HEK293 (cell line): ENCODE measurements around the gene GOLIM4.

Experiments
- KLF16 ChIP-seq: fragments of 450-650 bp; formaldehyde crosslinking; IDR thresholded peaks from 2 replicates; pipeline ENCODE4 v1.5.1; 2017; ENCODE audit warnings: missing biosample characterization, missing genetic modification characterization
- ZNF121 ChIP-seq: fragments of 450-650 bp; formaldehyde crosslinking; IDR thresholded peaks from 2 replicates; pipeline ENCODE4 v1.5.1; 2016; ENCODE audit warnings: missing biosample characterization, missing genetic modification characterization
- ZNF23 ChIP-seq: fragments of 450-650 bp; formaldehyde crosslinking; IDR thresholded peaks from 2 replicates; pipeline ENCODE4 v1.5.1; 2016; ENCODE audit warnings: missing biosample characterization, missing genetic modification characterization, borderline replicate concordance
- ZNF324 ChIP-seq: fragments of 450-650 bp; formaldehyde crosslinking; IDR thresholded peaks from 2 replicates; pipeline ENCODE4 v1.5.1; 2016; ENCODE audit warnings: missing biosample characterization, missing genetic modification characterization
- ZNF501 ChIP-seq: fragments of 450-650 bp; formaldehyde crosslinking; IDR thresholded peaks from 2 replicates; pipeline ENCODE4 v1.5.1; 2016; ENCODE audit warnings: missing biosample characterization, missing genetic modification characterization
- ZNF791 ChIP-seq: fragments of 450-650 bp; formaldehyde crosslinking; IDR thresholded peaks from 2 replicates; pipeline ENCODE4 v1.5.1; 2016; ENCODE audit warnings: missing biosample characterization, missing genetic modification characterization
- TF ChIP-seq, protein P1 (sequence below): fragments of 450-650 bp; IDR thresholded peaks from 2 replicates; pipeline ENCODE4 v1.5.1; 2018; ENCODE audit warnings: missing biosample characterization, mild to moderate bottlenecking, missing genetic modification characterization
- TF ChIP-seq, protein P2 (sequence below): fragments of 450-650 bp; formaldehyde crosslinking; IDR thresholded peaks from 2 replicates; pipeline ENCODE4 v1.5.1; 2016; ENCODE audit warnings: missing biosample characterization, missing genetic modification characterization
- TF ChIP-seq, protein P3 (sequence below): fragments of 450-650 bp; formaldehyde crosslinking; IDR thresholded peaks from 2 replicates; pipeline ENCODE4 v1.5.1; 2016; ENCODE audit warnings: missing biosample characterization, missing genetic modification characterization

DNA sequence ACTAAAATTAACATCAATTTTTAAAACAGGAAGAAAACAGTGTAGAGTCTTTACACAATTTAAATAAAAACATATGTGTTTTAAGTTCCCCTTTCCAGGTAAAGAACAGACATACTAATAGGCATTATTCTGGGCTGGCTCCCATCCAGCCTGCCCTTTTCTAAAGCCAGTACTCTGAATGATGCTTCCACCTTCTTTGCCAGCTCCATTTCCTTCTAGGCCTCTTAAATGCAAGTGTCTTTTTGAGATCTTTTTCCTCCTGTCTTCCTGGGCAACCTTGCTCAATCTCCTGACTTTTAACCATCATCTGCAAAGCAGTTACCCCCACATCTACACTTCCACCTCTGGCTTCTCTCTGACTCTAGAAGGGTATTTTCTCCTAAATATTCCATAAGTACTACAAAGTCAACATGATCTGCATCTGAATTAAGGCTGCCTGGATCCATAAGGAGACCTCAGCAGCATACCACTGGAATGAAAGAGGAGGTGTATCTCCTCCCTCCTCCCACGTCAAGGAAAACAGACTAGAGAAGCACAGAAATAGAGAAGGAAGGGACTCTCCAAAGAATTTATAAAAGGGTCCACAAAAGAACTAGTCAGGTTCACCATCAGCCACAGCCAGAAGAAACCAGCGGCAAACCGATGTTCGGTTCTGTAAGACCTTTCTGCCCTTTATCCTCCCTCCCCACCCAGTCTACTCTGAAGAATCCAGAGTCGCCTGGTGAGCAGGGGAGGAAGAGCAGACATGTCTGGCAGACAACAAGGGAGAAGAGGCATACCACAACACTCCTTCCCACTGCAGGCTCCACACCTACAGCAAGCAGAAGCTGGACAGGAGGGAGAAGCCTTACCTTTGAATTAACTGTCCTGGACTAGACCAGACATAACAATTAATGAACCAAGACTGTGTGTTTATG, 47.1 kb downstream of the GOLIM4 start:
- TF ChIP-seq ZNF324 (tag by site-specific recombination) (no peak), KLF16 (no peak), ZNF121 (tag by site-specific recombination) (no peak), ZNF23 (tag by site-specific recombination) (no peak), ZNF501 (tag by site-specific recombination) (no peak), ZNF791 (tag by site-specific recombination) (no peak)
- TF ChIP-seq, protein P1, sequence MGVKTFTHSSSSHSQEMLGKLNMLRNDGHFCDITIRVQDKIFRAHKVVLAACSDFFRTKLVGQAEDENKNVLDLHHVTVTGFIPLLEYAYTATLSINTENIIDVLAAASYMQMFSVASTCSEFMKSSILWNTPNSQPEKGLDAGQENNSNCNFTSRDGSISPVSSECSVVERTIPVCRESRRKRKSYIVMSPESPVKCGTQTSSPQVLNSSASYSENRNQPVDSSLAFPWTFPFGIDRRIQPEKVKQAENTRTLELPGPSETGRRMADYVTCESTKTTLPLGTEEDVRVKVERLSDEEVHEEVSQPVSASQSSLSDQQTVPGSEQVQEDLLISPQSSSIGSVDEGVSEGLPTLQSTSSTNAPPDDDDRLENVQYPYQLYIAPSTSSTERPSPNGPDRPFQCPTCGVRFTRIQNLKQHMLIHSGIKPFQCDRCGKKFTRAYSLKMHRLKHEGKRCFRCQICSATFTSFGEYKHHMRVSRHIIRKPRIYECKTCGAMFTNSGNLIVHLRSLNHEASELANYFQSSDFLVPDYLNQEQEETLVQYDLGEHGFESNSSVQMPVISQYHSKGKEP, result no peak
- TF ChIP-seq, protein P2, sequence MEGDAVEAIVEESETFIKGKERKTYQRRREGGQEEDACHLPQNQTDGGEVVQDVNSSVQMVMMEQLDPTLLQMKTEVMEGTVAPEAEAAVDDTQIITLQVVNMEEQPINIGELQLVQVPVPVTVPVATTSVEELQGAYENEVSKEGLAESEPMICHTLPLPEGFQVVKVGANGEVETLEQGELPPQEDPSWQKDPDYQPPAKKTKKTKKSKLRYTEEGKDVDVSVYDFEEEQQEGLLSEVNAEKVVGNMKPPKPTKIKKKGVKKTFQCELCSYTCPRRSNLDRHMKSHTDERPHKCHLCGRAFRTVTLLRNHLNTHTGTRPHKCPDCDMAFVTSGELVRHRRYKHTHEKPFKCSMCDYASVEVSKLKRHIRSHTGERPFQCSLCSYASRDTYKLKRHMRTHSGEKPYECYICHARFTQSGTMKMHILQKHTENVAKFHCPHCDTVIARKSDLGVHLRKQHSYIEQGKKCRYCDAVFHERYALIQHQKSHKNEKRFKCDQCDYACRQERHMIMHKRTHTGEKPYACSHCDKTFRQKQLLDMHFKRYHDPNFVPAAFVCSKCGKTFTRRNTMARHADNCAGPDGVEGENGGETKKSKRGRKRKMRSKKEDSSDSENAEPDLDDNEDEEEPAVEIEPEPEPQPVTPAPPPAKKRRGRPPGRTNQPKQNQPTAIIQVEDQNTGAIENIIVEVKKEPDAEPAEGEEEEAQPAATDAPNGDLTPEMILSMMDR, result no peak
- TF ChIP-seq, protein P3, sequence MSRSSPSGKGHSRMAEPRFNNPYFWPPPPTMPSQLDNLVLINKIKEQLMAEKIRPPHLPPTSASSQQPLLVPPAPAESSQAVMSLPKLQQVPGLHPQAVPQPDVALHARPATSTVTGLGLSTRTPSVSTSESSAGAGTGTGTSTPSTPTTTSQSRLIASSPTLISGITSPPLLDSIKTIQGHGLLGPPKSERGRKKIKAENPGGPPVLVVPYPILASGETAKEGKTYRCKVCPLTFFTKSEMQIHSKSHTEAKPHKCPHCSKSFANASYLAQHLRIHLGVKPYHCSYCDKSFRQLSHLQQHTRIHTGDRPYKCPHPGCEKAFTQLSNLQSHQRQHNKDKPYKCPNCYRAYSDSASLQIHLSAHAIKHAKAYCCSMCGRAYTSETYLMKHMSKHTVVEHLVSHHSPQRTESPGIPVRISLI (tag by site-specific recombination), result no peak
